Measurements from ENCODE around the gene DPY19L3. TPM values are rescaled to one million over a fixed set of nuclear protein-coding genes. Genes with fewer than 3 reads are reported as not detected.

DPY19L3 gene
- total RNA-seq, 2 experiments from 2014 or later, result 11.1 to 11.5 TPM

GRCh38 chr19:32403291-32403995, 2.1 kb upstream of the DPY19L3 start:
- Mint-ChIP-seq H3K4me1 (ENCODE audit: low read depth) (peaks cover 19% of the 10 kb centered on the region), H3K4me3 (peak overlapping the region; percentile 88), H3K36me3 (ENCODE audit: low read depth) (peaks cover 4% of the 10 kb centered on the region), H3K27ac (no peak overlapping the region), H3K9me3 (no peaks in the 10 kb centered on the region), H3K27me3 (ENCODE audit: low read depth) (no peaks in the 10 kb centered on the region)
- CTCF ChIA-PET, result no interaction called here
- intact Hi-C loops (cut with micrococcal nuclease), result loop anchor here (10.0 kb wide), 1 partner anchor 1189 kb away; no protein-coding TSS in a partner anchor
- no peak for DNase-seq

GRCh38 chr19:32404213-32404932, 1.2 kb upstream of the DPY19L3 start:
- Mint-ChIP-seq H3K4me1 (ENCODE audit: low read depth) (peaks cover 19% of the 10 kb centered on the region), H3K9me3 (no peaks in the 10 kb centered on the region), H3K4me3 (peak overlapping the region; percentile 88), H3K27ac (peak overlapping the region; percentile 90), H3K36me3 (ENCODE audit: low read depth) (peaks cover 5% of the 10 kb centered on the region), H3K27me3 (ENCODE audit: low read depth) (no peaks in the 10 kb centered on the region)
- intact Hi-C loops (cut with micrococcal nuclease), result loop anchor here (2.0 to 10.0 kb wide), 2 partner anchors 568 to 1190 kb away; partner anchors contain the start of gene FAAP24
- no peak for DNase-seq
- CTCF ChIA-PET, result no interaction called here

GRCh38 chr19:32404933-32405430, 588 bp upstream of the DPY19L3 start:
- Mint-ChIP-seq H3K36me3 (ENCODE audit: low read depth) (peaks cover 7% of the 10 kb centered on the region), H3K27me3 (ENCODE audit: low read depth) (no peaks in the 10 kb centered on the region), H3K27ac (peak overlapping the region; percentile 90), H3K4me1 (ENCODE audit: low read depth) (peaks cover 19% of the 10 kb centered on the region), H3K4me3 (peak overlapping the region; percentile 88), H3K9me3 (no peaks in the 10 kb centered on the region)
- peak; percentile 30 for DNase-seq
- intact Hi-C loops (cut with micrococcal nuclease), result loop anchor here (1.0 to 10.0 kb wide), 5 partner anchors 60 to 1190 kb away; partner anchors contain the start of genes ANKRD27, FAAP24, PDCD5 and RGS9BP
- CTCF ChIA-PET, result interaction anchor here (0.9 kb wide), 1 partner anchor 66 kb away, joined by 3 read pairs; no protein-coding TSS in a partner anchor

- intact Hi-C loops (cut with micrococcal nuclease), result loop anchor here (5.0 to 10.0 kb wide), 2 partner anchors 271 to 1192 kb away; partner anchors contain the start of genes ANKRD27 and RGS9BP
- Mint-ChIP-seq H3K4me3 (peak overlapping the region; percentile 88), H3K4me1 (ENCODE audit: low read depth) (peaks cover 19% of the 10 kb centered on the region), H3K27ac (peak overlapping the region; percentile 59), H3K36me3 (ENCODE audit: low read depth) (peaks cover 13% of the 10 kb centered on the region), H3K9me3 (no peaks in the 10 kb centered on the region), H3K27me3 (ENCODE audit: low read depth) (no peaks in the 10 kb centered on the region)
- no peak for DNase-seq
- CTCF ChIA-PET, result no interaction called here
These were observed 812 bp downstream of the DPY19L3 start for GRCh38 chr19:32406161-32407003.

GRCh38 chr19:32407004-32407992, 1.7 kb downstream of the DPY19L3 start:
- H3K4me3 Mint-ChIP-seq, result peak overlapping the region; percentile 88
- H3K36me3 Mint-ChIP-seq (ENCODE audit: low read depth), result peaks cover 16% of the 10 kb centered on the region
- no peaks in the 10 kb centered on the region for H3K27me3 Mint-ChIP-seq (ENCODE audit: low read depth)
- intact Hi-C loops (cut with micrococcal nuclease), result loop anchor here (5.0 to 10.0 kb wide), 2 partner anchors 270 to 1192 kb away; partner anchors contain the start of genes ANKRD27 and RGS9BP
- peak overlapping the region; percentile 59 for H3K27ac Mint-ChIP-seq
- CTCF ChIA-PET, result no interaction called here
- peaks cover 19% of the 10 kb centered on the region for H3K4me1 Mint-ChIP-seq (ENCODE audit: low read depth)
- no peak for DNase-seq
- H3K9me3 Mint-ChIP-seq, result no peaks in the 10 kb centered on the region

GRCh38 chr19:32415246-32415645, 9.7 kb downstream of the DPY19L3 start:
- H3K4me3 Mint-ChIP-seq, result no peak overlapping the region
- intact Hi-C loops (cut with micrococcal nuclease), result no loop called here
- H3K9me3 Mint-ChIP-seq, result no peaks in the 10 kb centered on the region

GRCh38 chr19:32415669-32416068, 10.1 kb downstream of the DPY19L3 start:
- Mint-ChIP-seq H3K4me1 (ENCODE audit: low read depth) (no peaks in the 10 kb centered on the region), H3K27me3 (ENCODE audit: low read depth) (no peaks in the 10 kb centered on the region), H3K27ac (no peak overlapping the region), H3K9me3 (no peaks in the 10 kb centered on the region), H3K4me3 (no peak overlapping the region), H3K36me3 (ENCODE audit: low read depth) (peaks cover 34% of the 10 kb centered on the region)
- CTCF ChIA-PET, result no interaction called here
- intact Hi-C loops (cut with micrococcal nuclease), result no loop called here
- no peak for DNase-seq

More at GRCh38 chr19:32415246-32415645, 9.7 kb downstream of the DPY19L3 start:
- no peak overlapping the region for H3K27ac Mint-ChIP-seq
- CTCF ChIA-PET, result no interaction called here
- no peaks in the 10 kb centered on the region for H3K27me3 Mint-ChIP-seq (ENCODE audit: low read depth)
- no peaks in the 10 kb centered on the region for H3K4me1 Mint-ChIP-seq (ENCODE audit: low read depth)
- H3K36me3 Mint-ChIP-seq (ENCODE audit: low read depth), result peaks cover 34% of the 10 kb centered on the region
- DNase-seq, result no peak

- Mint-ChIP-seq H3K4me3 (no peak overlapping the region), H3K36me3 (ENCODE audit: low read depth) (peaks cover 27% of the 10 kb centered on the region), H3K27me3 (ENCODE audit: low read depth) (no peaks in the 10 kb centered on the region), H3K4me1 (ENCODE audit: low read depth) (peaks cover 5% of the 10 kb centered on the region), H3K9me3 (no peaks in the 10 kb centered on the region), H3K27ac (no peak overlapping the region)
- DNase-seq, result no peak
- intact Hi-C loops (cut with micrococcal nuclease), result no loop called here
- CTCF ChIA-PET, result interaction anchor here (1.0 kb wide), 1 partner anchor 8 kb away, joined by 4 read pairs; no protein-coding TSS in a partner anchor
These were observed 11.3 kb downstream of the DPY19L3 start for GRCh38 chr19:32416749-32417456.

- DNase-seq, result no peak
- Mint-ChIP-seq H3K36me3 (ENCODE audit: low read depth) (peaks cover 22% of the 10 kb centered on the region), H3K9me3 (no peaks in the 10 kb centered on the region), H3K27me3 (ENCODE audit: low read depth) (no peaks in the 10 kb centered on the region), H3K4me3 (no peak overlapping the region), H3K4me1 (ENCODE audit: low read depth) (peaks cover 12% of the 10 kb centered on the region), H3K27ac (no peak overlapping the region)
- CTCF ChIA-PET, result interaction anchor here (1.0 kb wide), 1 partner anchor 9 kb away, joined by 4 read pairs; no protein-coding TSS in a partner anchor
- intact Hi-C loops (cut with micrococcal nuclease), result no loop called here
These were observed 12.6 kb downstream of the DPY19L3 start for GRCh38 chr19:32418155-32418554.

GRCh38 chr19:32421589-32422361, 16.2 kb downstream of the DPY19L3 start:
- H3K36me3 Mint-ChIP-seq (ENCODE audit: low read depth), result peaks cover 12% of the 10 kb centered on the region
- H3K27ac Mint-ChIP-seq, result no peak overlapping the region
- CTCF ChIA-PET, result no interaction called here
- no peaks in the 10 kb centered on the region for H3K27me3 Mint-ChIP-seq (ENCODE audit: low read depth)
- DNase-seq, result no peak
- peaks cover 12% of the 10 kb centered on the region for H3K4me1 Mint-ChIP-seq (ENCODE audit: low read depth)
- H3K4me3 Mint-ChIP-seq, result no peak overlapping the region
- no peaks in the 10 kb centered on the region for H3K9me3 Mint-ChIP-seq
- intact Hi-C loops (cut with micrococcal nuclease), result no loop called here
